Ovary (tissue), 9 donors: ENCODE measurements around the gene CLDN2. TPM values are rescaled to one million over a fixed set of nuclear protein-coding genes. Genes with fewer than 3 reads are reported as not detected.

Experiments used
- DNase-seq, 5 donors: peaks; one replicate each; pipeline ENCODE4 v3.0.0-alpha.2; 2019 to 2020
- H3K27ac ChIP-seq, 2 donors: fragments of 200-600 bp; one replicate each; pipeline versions ENCODE4 v1.5.1 to v1.8.0; 2019 to 2022
- H3K27me3 ChIP-seq: fragments of 200-600 bp; one replicate; pipeline ENCODE4 v1.8.0; 2022
- H3K36me3 ChIP-seq: fragments of 200-600 bp; sonication (generic); one replicate; pipeline ENCODE4 v1.5.1; 2019
- H3K4me1 ChIP-seq: one replicate; pipeline ENCODE4 v1.8.1; 2013; ENCODE audit warnings: mild to moderate bottlenecking, moderate library complexity; ENCODE audit not compliant: insufficient read depth
- H3K4me3 ChIP-seq: fragments of 200-600 bp; sonication (generic); one replicate; pipeline ENCODE4 v1.5.1; 2017
- H3K9me3 ChIP-seq, 2 donors: fragments of 200-600 bp in 1 of 2; sonication (generic) in 1 of 2; one replicate each; pipeline versions ENCODE4 v1.5.1 to v1.8.1; 2013 to 2019; ENCODE audit warnings: mild to moderate bottlenecking in 1 of 2, moderate library complexity in 1 of 2
- EP300 ChIP-seq: sonication (generic); formaldehyde crosslinking; IDR thresholded peaks from one replicate; pipeline ENCODE4 v1.6.1; 2017; ENCODE audit warnings: antibody characterized with exemption
- POLR2A ChIP-seq: fragments of 450-650 bp; IDR thresholded peaks from one replicate; pipeline ENCODE4 v1.6.1; 2017; ENCODE audit warnings: antibody characterized with exemption, mild to moderate bottlenecking, moderate library complexity
- WGBS, 3 donors: extraction: QIAGEN DNeasy Blood & Tissue Kit in 1 of 3; methylation state at CpG; one replicate each; pipeline versions ENCODE4 v1.1.5 to v1.1.7; 2013 to 2017; 5-methylcytosine and 5-hydroxymethylcytosine counted together
- intact Hi-C, 4 donors: fragments of 100-400 bp; cut with DNase I; formaldehyde crosslinking; loops; one replicate each; pipeline versions ENCODE4 v1.11.0 to v1.15.1; 2022 to 2023
- polyA plus RNA-seq, 2 donors: library from polyadenylated mRNA; stranded (reverse); fragments of 200-250 nt in 1 of 2; fragments of 350-450 nt in 1 of 2; fragmentation: Illumina TruSeq in 1 of 2; extraction: RNeasy Lipid Tissue Mini Kit (QIAGEN cat#74804) in 1 of 2; gene quantifications; one replicate each; pipeline ENCODE4 v1.2.3, GENCODE V29; 2013 to 2014
- total RNA-seq, 7 donors: library from RNA; depleted of rRNA in 2 of 7; stranded (reverse); fragments of >200 nt in 2 of 7; fragmentation: NEBNext Ultra II Directional in 3 of 7; extraction: Animal tissue kit (Norgen Biotek cat#: 25700) in 3 of 7; gene quantifications; one replicate each; pipeline versions ENCODE4 v1.1.0 to v1.2.4, GENCODE V29; 2016 to 2023
- TF ChIP-seq, protein P1 (sequence below), 3 donors: fragments of 450-650 bp in 2 of 3; fragments of 200-600 bp in 1 of 3; IDR thresholded peaks; one replicate each; pipeline versions ENCODE4 v1.5.1 to v1.8.0; 2016 to 2022; ENCODE audit warnings: antibody characterized with exemption in 3 of 3, mild to moderate bottlenecking in 1 of 3
- donor health status: DM: no; HTN: no; CAD: no; lungs with moderate emphysema.
- donor health status: DM: no; HTN: no; CAD: no.
- donor health status: Bipolar disorder and iron deficiency.
- donor health status: DM: yes; HTN: yes; CAD: no.
- donor health status: DM: no; HTN: no; CAD: no.
- donor health status: DM: yes; HTN: yes; CAD: no.

Gene CLDN2
- total and polyA plus RNA-seq, 9 donors = 0.10 to 0.70 (median 0.47) TPM; not detected in 5

- Histone ChIP-seq H3K27me3 (no peaks in the 10 kb centered on the region), H3K4me3 (no peak overlapping the region), H3K4me1 (no peaks in the 10 kb centered on the region), H3K9me3 (no peaks in the 10 kb centered on the region), H3K27ac (no peak overlapping the region), H3K36me3 (no peaks in the 10 kb centered on the region)
- intact Hi-C loops = no loop called here
- TF ChIP-seq, protein P1, sequence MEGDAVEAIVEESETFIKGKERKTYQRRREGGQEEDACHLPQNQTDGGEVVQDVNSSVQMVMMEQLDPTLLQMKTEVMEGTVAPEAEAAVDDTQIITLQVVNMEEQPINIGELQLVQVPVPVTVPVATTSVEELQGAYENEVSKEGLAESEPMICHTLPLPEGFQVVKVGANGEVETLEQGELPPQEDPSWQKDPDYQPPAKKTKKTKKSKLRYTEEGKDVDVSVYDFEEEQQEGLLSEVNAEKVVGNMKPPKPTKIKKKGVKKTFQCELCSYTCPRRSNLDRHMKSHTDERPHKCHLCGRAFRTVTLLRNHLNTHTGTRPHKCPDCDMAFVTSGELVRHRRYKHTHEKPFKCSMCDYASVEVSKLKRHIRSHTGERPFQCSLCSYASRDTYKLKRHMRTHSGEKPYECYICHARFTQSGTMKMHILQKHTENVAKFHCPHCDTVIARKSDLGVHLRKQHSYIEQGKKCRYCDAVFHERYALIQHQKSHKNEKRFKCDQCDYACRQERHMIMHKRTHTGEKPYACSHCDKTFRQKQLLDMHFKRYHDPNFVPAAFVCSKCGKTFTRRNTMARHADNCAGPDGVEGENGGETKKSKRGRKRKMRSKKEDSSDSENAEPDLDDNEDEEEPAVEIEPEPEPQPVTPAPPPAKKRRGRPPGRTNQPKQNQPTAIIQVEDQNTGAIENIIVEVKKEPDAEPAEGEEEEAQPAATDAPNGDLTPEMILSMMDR (IDR thresholded peaks at IDR 0.05) = no peak
- TF ChIP-seq EP300 (no peak), POLR2A (no peak)
- no peak for DNase-seq
- 26 to 65% (median 45%) methylated on average over 1 of the region's 1 CpG for WGBS, 3 donors
Observed at GRCh38 chrX:106955004-106955772, 35.0 kb downstream of the CLDN2 start.

DNA sequence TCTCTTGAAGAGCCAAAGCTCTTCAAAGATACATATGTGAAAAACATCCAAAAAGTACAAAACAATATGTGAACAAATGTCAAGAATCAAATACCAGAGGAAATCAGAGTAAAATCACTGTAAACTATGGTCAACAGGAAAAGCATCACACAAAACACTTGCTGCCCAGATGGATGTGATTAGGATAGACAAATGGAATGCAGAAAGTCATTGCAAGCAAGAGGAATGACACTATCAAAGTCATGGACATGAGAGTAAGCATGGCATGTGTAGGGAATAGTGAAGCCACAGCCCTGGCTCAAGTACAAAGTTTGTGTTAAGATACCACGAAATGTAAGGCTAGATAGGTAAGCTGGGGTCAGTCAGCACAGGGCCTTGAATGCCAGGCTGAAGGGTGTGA lies 37.7 kb downstream of the CLDN2 start:
- H3K27me3 ChIP-seq = no peaks in the 10 kb centered on the region
- H3K27ac ChIP-seq = no peak overlapping the region
- no peak for DNase-seq
- H3K4me1 ChIP-seq = no peaks in the 10 kb centered on the region
- H3K9me3 ChIP-seq = no peaks in the 10 kb centered on the region
- intact Hi-C loops = no loop called here
- WGBS, 3 donors = 48 to 62% (median 56%) methylated on average over 1 of the region's 1 CpG
- no peaks in the 10 kb centered on the region for H3K36me3 ChIP-seq
- no peak for TF ChIP-seq EP300
- no peak for TF ChIP-seq POLR2A
- TF ChIP-seq, protein P1 (IDR thresholded peaks at IDR 0.05) = no peak
- H3K4me3 ChIP-seq = no peak overlapping the region

DNA sequence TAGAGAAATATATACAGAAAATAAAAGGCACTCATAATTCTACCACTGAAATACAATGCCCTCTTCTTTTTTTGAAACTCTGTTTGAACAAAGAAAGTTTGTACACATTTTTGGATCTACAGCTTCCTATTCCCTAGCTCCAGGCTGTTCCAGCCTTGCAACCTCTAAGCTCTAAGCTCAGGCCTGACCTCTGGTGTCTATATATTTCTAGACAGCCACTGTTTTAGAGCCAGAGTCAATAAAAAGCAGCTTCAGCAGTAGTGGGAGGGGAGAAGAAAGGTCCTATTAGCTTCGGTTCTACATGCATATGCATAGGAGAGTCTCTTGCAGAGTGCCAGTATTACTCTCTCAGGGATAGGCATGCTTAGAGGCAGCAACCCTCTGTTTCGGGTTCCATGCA lies 39.7 kb downstream of the CLDN2 start:
- Histone ChIP-seq H3K36me3 (no peaks in the 10 kb centered on the region), H3K4me3 (no peak overlapping the region), H3K27ac (no peak overlapping the region), H3K4me1 (no peaks in the 10 kb centered on the region), H3K27me3 (no peaks in the 10 kb centered on the region), H3K9me3 (no peaks in the 10 kb centered on the region)
- intact Hi-C loops = loop anchor here in 1 of 4 donors (2.0 kb wide), 1 partner anchor 59 kb away; no protein-coding TSS in a partner anchor
- WGBS, 3 donors = 58 to 72% (median 60%) methylated on average over 2 of the region's 2 CpGs
- no peak for DNase-seq
- TF ChIP-seq EP300 (no peak), POLR2A (no peak)
- TF ChIP-seq, protein P1 (IDR thresholded peaks at IDR 0.05) = no peak

- Histone ChIP-seq H3K4me3 (no peak overlapping the region), H3K27ac (no peak overlapping the region), H3K27me3 (no peaks in the 10 kb centered on the region), H3K36me3 (no peaks in the 10 kb centered on the region), H3K4me1 (no peaks in the 10 kb centered on the region), H3K9me3 (no peaks in the 10 kb centered on the region)
- TF ChIP-seq, protein P1 (IDR thresholded peaks at IDR 0.05) = no peak
- no peak for TF ChIP-seq EP300
- no peak for TF ChIP-seq POLR2A
- no peak for DNase-seq
- intact Hi-C loops = no loop called here
Observed at GRCh38 chrX:106963111-106963510, 42.9 kb downstream of the CLDN2 start.
